GM21576 (cell line): Measurements from ENCODE around the gene NDEL1.

Source experiments
- ATAC-seq: cut with Tn5 transposase; IDR thresholded peaks from one replicate; pipeline ENCODE4 v1.9.1; 2021; ENCODE audit warnings: mild to moderate bottlenecking, moderate library complexity; ENCODE audit not compliant: unreplicated experiment

The NDEL1 gene

GRCh38 chr17:8475781-8476180, 40.1 kb downstream of the NDEL1 start:
- no peak for ATAC-seq

GRCh38 chr17:8476741-8477140, 41.1 kb downstream of the NDEL1 start:
- ATAC-seq, result no peak

GRCh38 chr17:8477171-8477570, 41.5 kb downstream of the NDEL1 start:
- no peak for ATAC-seq

- ATAC-seq, result no peak
Measured at GRCh38 chr17:8477715-8478441, 42.2 kb downstream of the NDEL1 start.

GRCh38 chr17:8479431-8479947, 43.8 kb downstream of the NDEL1 start:
- ATAC-seq, result no peak

GRCh38 chr17:8480011-8480976, 44.6 kb downstream of the NDEL1 start:
- ATAC-seq, result no peak

- no peak for ATAC-seq
Measured at GRCh38 chr17:8481089-8481488, 45.4 kb downstream of the NDEL1 start.

- no peak for ATAC-seq
Measured at GRCh38 chr17:8481703-8482102, 46.0 kb downstream of the NDEL1 start.

- ATAC-seq, result no peak
Measured at GRCh38 chr17:8482546-8482945, 46.9 kb downstream of the NDEL1 start.

- ATAC-seq, result no peak
Measured at GRCh38 chr17:8484465-8484864, 48.8 kb downstream of the NDEL1 start.

- no peak for ATAC-seq
Measured at GRCh38 chr17:8485491-8485890, 49.8 kb downstream of the NDEL1 start.

GRCh38 chr17:8487130-8487645, 51.5 kb downstream of the NDEL1 start:
- ATAC-seq, result no peak

- no peak for ATAC-seq
Measured at GRCh38 chr17:8487743-8488142, 52.1 kb downstream of the NDEL1 start.

- no peak for ATAC-seq
Measured at GRCh38 chr17:8488491-8488890, 52.8 kb downstream of the NDEL1 start.

- no peak for ATAC-seq
Measured at GRCh38 chr17:8488901-8489300, 53.2 kb downstream of the NDEL1 start.

GRCh38 chr17:8489841-8490240, 54.2 kb downstream of the NDEL1 start:
- no peak for ATAC-seq

GRCh38 chr17:8490256-8491023, 54.8 kb downstream of the NDEL1 start:
- ATAC-seq, result no peak

GRCh38 chr17:8492121-8492520, 56.4 kb downstream of the NDEL1 start:
- no peak for ATAC-seq

GRCh38 chr17:8494021-8494420, 58.3 kb downstream of the NDEL1 start:
- ATAC-seq, result no peak

- no peak for ATAC-seq
Measured at GRCh38 chr17:8494506-8495111, 58.9 kb downstream of the NDEL1 start.
